Measurements from ENCODE around the gene FAM131B.

FAM131B gene

DNA sequence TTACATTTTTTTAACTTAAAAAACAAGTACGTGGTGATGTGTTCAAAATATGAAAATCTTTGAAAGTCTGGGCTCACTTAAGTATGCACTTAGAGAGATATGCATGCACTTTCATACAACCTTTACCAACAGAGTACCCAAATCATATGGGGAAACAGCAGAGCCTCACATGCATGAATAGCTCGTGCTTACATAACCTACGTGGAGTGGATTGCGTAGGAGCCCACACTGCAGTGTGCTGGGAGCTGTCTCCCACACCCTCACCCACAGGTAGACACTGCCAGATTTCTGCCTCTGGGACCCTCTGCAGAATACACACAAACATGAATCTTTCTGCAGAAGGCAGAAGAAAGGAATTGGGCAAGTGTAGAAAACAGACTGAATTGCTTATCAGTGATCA, 46.0 kb downstream of the FAM131B start:
- no peak for TF ChIP-seq GATA2 (IDR thresholded peaks at IDR 0.05; ENCODE audit: low read depth, low read length)
- TF ChIP-seq GATA3 (IDR thresholded peaks at IDR 0.05; ENCODE audit: low read depth, low read length), result no peak

DNA sequence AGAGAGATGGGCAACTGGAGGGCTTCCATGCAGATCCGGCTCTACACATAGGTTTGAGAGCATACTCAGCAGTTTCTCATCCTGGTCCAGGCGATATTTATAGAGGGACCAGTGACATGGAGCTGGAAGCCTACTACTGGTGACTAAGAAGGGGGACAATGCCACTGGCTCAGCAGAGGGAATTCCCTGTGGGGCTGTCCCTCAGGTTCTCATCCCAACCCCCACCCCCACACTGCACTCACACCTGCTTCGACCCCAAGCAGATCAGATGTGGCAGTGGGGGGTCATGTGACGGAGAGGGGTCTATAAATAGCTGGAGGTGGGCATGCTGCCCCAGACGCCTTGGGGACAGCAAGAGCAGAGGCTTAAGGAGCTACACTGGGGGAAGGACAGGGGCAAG, 46.7 kb downstream of the FAM131B start, which contains the start of gene CLCN1:
Gene CLCN1 (plus strand): TSS at position 336 of the 400 bp plus-strand sequence. CDS start 102 bp downstream, outside the sequence.
- no peak for TF ChIP-seq GATA2 (IDR thresholded peaks at IDR 0.05; ENCODE audit: low read depth, low read length)
- no peak for TF ChIP-seq GATA3 (IDR thresholded peaks at IDR 0.05; ENCODE audit: low read depth, low read length)

DNA sequence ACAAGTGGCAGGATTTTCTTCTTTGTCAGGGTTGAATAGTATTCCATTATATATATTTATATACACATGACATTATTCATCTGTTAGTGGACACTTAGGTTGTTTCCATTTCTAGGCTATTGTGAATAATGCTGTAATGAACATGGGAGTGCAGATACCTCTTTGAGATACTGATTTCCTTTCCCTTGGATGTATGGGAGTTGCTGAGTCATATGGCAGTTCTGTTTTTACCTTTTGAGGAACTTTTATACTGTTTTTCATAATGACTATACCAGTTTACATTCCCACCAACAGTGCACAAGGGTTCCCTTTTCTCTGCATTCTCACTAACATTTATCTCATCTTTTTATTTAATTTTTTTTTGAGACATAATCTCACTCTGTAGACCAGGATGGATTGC, 48.4 kb downstream of the FAM131B start:
- no peak for TF ChIP-seq GATA2 (IDR thresholded peaks at IDR 0.05; ENCODE audit: low read depth, low read length)
- no peak for TF ChIP-seq GATA3 (IDR thresholded peaks at IDR 0.05; ENCODE audit: low read depth, low read length)

DNA sequence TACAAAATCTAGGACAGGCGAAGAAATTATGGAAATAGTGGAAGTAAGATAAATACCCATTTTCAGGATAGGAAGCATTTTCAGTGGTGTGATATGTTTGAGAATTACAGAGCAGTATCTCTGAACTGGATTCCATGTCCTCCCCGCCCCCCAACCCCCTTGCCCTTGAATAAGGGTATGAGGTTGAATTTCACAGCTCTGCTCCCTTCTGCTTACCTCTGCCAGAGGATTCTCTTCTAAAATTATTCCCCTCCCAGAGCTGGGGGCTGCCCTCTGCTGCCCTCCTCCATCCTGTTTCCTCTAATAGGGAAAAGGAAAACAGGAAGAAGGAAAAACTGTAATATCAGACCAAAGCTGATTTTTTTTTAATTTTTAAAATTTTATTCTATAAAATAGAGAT, 53.9 kb downstream of the FAM131B start:
- TF ChIP-seq GATA3 (IDR thresholded peaks at IDR 0.05; ENCODE audit: low read depth, low read length), result no peak

DNA sequence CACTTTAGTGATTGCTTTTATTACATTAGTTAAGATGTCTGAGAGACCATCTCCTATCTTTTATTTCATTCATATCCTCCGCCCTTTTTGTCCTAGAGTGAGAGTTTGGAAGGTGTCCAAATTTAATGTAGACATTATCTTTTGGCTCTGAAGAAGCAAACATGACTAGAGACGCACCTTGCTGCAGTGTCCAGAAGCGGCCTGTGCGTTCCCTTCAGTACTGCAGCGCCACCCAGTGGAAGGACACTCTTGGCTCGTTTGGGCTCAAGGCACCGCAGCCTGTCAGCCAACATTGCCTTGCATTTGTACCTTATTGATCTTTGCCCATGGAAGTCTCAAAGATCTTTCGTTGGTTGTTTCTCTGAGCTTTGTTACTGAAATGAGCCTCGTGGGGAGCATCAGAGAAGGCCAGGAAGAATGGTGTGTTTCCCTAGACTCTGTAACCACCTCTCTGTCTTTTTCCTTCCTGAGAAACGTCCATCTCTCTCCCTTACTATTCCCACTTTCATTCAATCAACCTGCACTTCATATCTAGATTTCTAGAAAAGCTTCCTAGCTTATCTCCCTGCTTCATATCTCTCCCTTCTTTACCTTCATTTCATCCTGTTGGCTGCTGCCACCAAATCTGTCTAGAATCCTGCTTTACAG, 57.0 kb downstream of the FAM131B start:
- TF ChIP-seq GATA2 (IDR thresholded peaks at IDR 0.05; ENCODE audit: low read depth, low read length), result no peak
- no peak for TF ChIP-seq GATA3 (IDR thresholded peaks at IDR 0.05; ENCODE audit: low read depth, low read length)

DNA sequence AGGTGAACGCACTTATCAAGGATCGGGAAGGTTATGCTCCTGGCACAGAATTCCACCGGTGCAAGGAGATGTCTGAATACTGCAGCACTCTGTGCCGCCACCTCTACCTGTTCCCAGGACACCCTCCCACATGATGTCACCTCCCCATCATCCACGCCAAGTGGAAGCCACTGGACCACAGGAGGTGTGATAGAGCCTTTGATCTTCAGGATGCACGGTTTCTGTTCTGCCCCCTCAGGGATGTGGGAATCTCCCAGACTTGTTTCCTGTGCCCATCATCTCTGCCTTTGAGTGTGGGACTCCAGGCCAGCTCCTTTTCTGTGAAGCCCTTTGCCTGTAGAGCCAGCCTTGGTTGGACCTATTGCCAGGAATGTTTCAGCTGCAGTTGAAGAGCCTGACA, 57.6 kb downstream of the FAM131B start:
- TF ChIP-seq GATA3 (IDR thresholded peaks at IDR 0.05; ENCODE audit: low read depth, low read length), result no peak
- no peak for TF ChIP-seq GATA2 (IDR thresholded peaks at IDR 0.05; ENCODE audit: low read depth, low read length)

DNA sequence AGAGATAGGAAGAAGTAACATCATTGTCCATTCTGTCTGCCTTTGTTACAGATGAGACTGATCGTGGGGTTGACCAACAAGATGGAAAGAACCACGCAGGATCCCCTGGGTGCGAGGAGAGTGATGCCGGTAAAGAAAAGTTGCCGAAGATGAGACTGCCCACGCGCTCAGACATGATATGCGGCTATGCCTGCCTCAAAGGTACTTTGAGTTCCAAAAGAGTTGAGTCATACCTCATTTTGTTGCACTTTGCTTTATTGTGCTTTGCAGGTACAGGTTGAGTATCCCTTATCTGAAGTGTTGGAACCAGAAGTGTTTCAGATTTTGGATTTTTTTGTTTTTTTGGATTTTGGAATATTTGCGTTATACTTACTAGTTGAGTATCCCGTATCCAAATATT, 58.8 kb downstream of the FAM131B start:
- TF ChIP-seq GATA3 (IDR thresholded peaks at IDR 0.05; ENCODE audit: low read depth, low read length) (no peak), GATA2 (IDR thresholded peaks at IDR 0.05; ENCODE audit: low read depth, low read length) (no peak)

Measured in SH-SY5Y (cell line).